ENCODE data around the gene WDR35. TPM values are rescaled to one million over a fixed set of nuclear protein-coding genes. Genes with fewer than 3 reads are reported as not detected.
"Not testable (repeated sequence)": the region's sequence is repeated elsewhere in the genome, so short reads cannot be mapped to it uniquely, and the experiment has no call there.

WDR35 gene
- total RNA-seq, 1 donor, result 13.0 TPM

- H3K4me3 ChIP-seq (ENCODE audit: low read depth, low read length), result no peak overlapping the region
- DNase-seq (ENCODE audit: low read depth), result peak; percentile 47
- TF ChIP-seq CTCF (IDR thresholded peaks at IDR 0.05; ENCODE audit: insufficient read depth, low read depth, low read length), result no peak
These were observed 56.4 kb downstream of the WDR35 start for GRCh38 chr2:19933351-19933981.

GRCh38 chr2:19932928-19933327 is 57.0 kb downstream of the WDR35 start:
- DNase-seq (ENCODE audit: low read depth), result no peak
- no peak overlapping the region for H3K4me3 ChIP-seq (ENCODE audit: low read depth, low read length)
- no peak for TF ChIP-seq CTCF (IDR thresholded peaks at IDR 0.05; ENCODE audit: insufficient read depth, low read depth, low read length)

- H3K4me3 ChIP-seq (ENCODE audit: low read depth, low read length), result no peak overlapping the region
- TF ChIP-seq CTCF (IDR thresholded peaks at IDR 0.05; ENCODE audit: insufficient read depth, low read depth, low read length), result no peak
- DNase-seq (ENCODE audit: low read depth), result no peak
These were observed 60.7 kb downstream of the WDR35 start for GRCh38 chr2:19929226-19929625.

- not testable (repeated sequence) for DNase-seq (ENCODE audit: low read depth); H3K4me3 ChIP-seq (ENCODE audit: low read depth, low read length)
These were observed 62.1 kb downstream of the WDR35 start for GRCh38 chr2:19927816-19928215.

GRCh38 chr2:19924526-19924925 is 65.4 kb downstream of the WDR35 start:
- not testable (repeated sequence) for DNase-seq (ENCODE audit: low read depth); H3K4me3 ChIP-seq (ENCODE audit: low read depth, low read length)

GRCh38 chr2:19922188-19922587 is 67.7 kb downstream of the WDR35 start:
- H3K4me3 ChIP-seq (ENCODE audit: low read depth, low read length); DNase-seq (ENCODE audit: low read depth): not testable (repeated sequence)

- TF ChIP-seq CTCF (IDR thresholded peaks at IDR 0.05; ENCODE audit: insufficient read depth, low read depth, low read length), result no peak
- no peak for DNase-seq (ENCODE audit: low read depth)
- H3K4me3 ChIP-seq (ENCODE audit: low read depth, low read length), result no peak overlapping the region
These were observed 73.4 kb downstream of the WDR35 start for GRCh38 chr2:19916385-19916950.

- no peak for TF ChIP-seq CTCF (IDR thresholded peaks at IDR 0.05; ENCODE audit: insufficient read depth, low read depth, low read length)
- DNase-seq (ENCODE audit: low read depth), result no peak
- H3K4me3 ChIP-seq (ENCODE audit: low read depth, low read length), result no peak overlapping the region
These were observed 75.5 kb downstream of the WDR35 start for GRCh38 chr2:19914266-19914975.

All from fibroblast of villous mesenchyme (primary cell).